Mononuclear cell (primary cell): ENCODE data around the gene CPED1. TPM values are rescaled to one million over a fixed set of nuclear protein-coding genes. Genes with fewer than 3 reads are reported as not detected.
A peak's percentile ranks its signal among the peaks of the same experiment; 100 is the strongest.

Experiments
- H3K27me3 ChIP-seq: 2 replicates; pipeline ENCODE4 v1.6.0; 2011; ENCODE audit warnings: low read length, control low read depth; ENCODE audit not compliant: insufficient read depth
- H3K4me1 ChIP-seq: 2 replicates; pipeline ENCODE4 v1.5.1; 2011; ENCODE audit warnings: mild to moderate bottlenecking, low read length, control low read depth; ENCODE audit not compliant: insufficient read depth
- H3K4me3 ChIP-seq: 2 replicates; pipeline ENCODE4 v1.5.1; 2011; ENCODE audit warnings: mild to moderate bottlenecking, low read length, moderate library complexity
- H3K9me3 ChIP-seq: 2 replicates; pipeline ENCODE4 v1.5.1; 2011; ENCODE audit warnings: low read depth, mild to moderate bottlenecking, control low read depth, low read length
- total RNA-seq: library from RNA; depleted of rRNA; stranded (reverse); fragments of >200 nt; gene quantifications from one replicate; pipeline ENCODE4 v1.2.3, GENCODE V29; 2012

Gene CPED1
- 4.6 TPM for total RNA-seq

GRCh38 chr7:120988591-120989256, at the start of gene CPED1:
TSS of gene CPED1 (plus strand) at chr7:120988711. CDS start at chr7:120989622, 911 bp downstream.
- Histone ChIP-seq H3K4me1 (peaks cover 23% of the 10 kb centered on the region), H3K9me3 (no peaks in the 10 kb centered on the region), H3K4me3 (peak within 1 kb of the TSS; percentile 28), H3K27me3 (peaks cover 35% of the 10 kb centered on the region)

- Histone ChIP-seq H3K27me3 (no peaks in the 10 kb centered on the region), H3K4me3 (no peak overlapping the region), H3K9me3 (no peaks in the 10 kb centered on the region), H3K4me1 (no peaks in the 10 kb centered on the region)
Measured at GRCh38 chr7:120939345-120939744, 49.2 kb upstream of the CPED1 start.

DNA sequence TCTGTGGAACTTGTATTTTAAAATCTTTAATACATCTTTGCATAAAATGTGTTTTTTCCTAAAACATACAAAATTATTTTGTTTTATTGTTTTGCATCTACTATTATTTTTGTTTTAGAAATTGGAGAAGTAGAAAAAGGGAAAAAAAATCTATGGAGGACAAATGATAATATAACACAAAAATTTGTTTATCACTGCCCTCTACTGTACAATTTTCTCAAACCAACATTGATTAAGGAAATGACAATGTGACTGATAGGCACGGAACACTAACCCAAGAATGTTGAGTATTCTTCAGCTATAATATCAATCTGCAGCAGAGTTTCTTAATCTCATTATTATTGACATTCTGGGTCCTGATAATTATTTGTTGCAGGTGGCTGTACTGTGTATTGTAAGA, 47.4 kb upstream of the CPED1 start:
- no peaks in the 10 kb centered on the region for H3K4me1 ChIP-seq
- H3K4me3 ChIP-seq, result no peak overlapping the region
- H3K27me3 ChIP-seq, result no peaks in the 10 kb centered on the region

GRCh38 chr7:120941856-120942255, 46.7 kb upstream of the CPED1 start:
- H3K4me1 ChIP-seq, result no peaks in the 10 kb centered on the region
- no peaks in the 10 kb centered on the region for H3K9me3 ChIP-seq
- H3K4me3 ChIP-seq, result no peak overlapping the region

More for the DNA sequence above, 47.4 kb upstream of the CPED1 start:
- no peaks in the 10 kb centered on the region for H3K9me3 ChIP-seq

DNA sequence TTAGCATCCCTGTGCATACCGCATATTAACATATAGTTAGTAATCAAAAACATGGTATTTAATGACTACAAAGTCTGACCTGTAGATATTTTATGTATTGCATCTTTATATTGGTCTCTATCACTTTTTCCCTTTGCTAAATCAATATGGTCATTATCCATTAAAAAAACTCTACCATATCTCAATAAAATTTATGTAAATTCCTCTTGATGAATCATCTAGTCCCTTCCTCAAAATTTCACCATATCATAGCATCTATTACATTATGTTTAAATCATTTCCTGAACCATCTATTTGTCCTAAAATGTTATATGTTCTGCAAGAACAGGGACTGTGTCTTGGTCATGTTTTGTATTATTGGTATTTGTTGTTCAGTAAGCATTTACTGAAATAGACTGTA, 45.6 kb upstream of the CPED1 start:
- Histone ChIP-seq H3K4me1 (no peaks in the 10 kb centered on the region), H3K4me3 (no peak overlapping the region), H3K27me3 (peaks cover 4% of the 10 kb centered on the region), H3K9me3 (no peaks in the 10 kb centered on the region)

More at GRCh38 chr7:120941856-120942255, 46.7 kb upstream of the CPED1 start:
- peaks cover 4% of the 10 kb centered on the region for H3K27me3 ChIP-seq

- no peak overlapping the region for H3K4me3 ChIP-seq
- H3K4me1 ChIP-seq, result peaks cover 8% of the 10 kb centered on the region
- peaks cover 4% of the 10 kb centered on the region for H3K27me3 ChIP-seq
- no peaks in the 10 kb centered on the region for H3K9me3 ChIP-seq
Measured at GRCh38 chr7:120944826-120945562, 43.5 kb upstream of the CPED1 start.

- Histone ChIP-seq H3K4me3 (no peak overlapping the region), H3K4me1 (peaks cover 18% of the 10 kb centered on the region), H3K9me3 (no peaks in the 10 kb centered on the region), H3K27me3 (peaks cover 4% of the 10 kb centered on the region)
Measured at GRCh38 chr7:120947980-120948379, 40.5 kb upstream of the CPED1 start.

DNA sequence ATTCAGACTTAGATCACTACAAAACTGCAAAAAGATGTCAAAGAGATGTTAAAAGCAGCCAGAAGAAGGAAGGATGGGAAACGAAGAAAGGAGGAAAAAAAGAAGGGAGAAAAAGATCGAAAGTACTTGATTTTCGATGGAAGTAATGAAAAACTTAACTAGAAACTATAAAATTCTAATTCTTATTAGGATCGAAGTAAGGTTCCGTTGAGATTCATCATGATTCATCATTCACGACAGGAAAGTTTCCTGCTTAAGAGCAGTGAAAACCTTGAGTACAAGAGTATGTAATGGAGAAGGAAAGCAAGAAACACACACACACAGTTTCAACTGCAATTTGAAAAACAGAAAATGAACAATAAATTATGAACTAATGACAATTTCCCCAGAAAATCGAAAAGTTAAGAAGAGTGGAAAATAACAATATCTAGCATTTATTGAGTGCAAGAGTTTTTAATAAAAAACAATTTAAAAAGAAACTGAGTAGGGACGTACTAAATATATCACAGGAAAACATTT, 39.1 kb upstream of the CPED1 start:
- Histone ChIP-seq H3K9me3 (no peaks in the 10 kb centered on the region), H3K27me3 (peaks cover 4% of the 10 kb centered on the region)

DNA sequence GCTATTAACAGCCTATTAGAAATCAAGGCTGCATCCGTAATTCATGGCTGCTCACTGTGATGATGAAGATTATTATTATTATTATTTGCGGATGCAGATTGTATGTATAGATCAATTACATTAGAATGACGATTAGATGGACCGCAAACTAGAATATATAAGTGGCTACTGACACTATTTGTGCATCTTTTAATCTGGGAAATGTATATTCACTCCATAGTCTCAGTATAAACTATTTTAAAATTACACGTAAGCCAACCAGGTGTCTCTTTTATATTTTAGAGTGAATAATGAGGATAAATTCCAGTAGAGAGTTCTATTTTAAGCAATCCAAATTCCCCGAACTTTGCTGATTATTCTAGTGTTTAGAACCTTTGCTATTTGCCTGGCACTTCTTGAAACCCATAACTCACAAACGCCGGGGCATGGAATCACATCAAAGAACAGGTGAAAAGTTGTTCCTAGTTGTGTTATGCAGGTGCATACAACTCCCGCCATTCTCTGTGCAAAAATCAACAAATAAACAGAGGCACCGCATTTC, 38.4 kb upstream of the CPED1 start:
- Histone ChIP-seq H3K27me3 (peaks cover 4% of the 10 kb centered on the region), H3K4me1 (peaks cover 18% of the 10 kb centered on the region), H3K4me3 (peak overlapping the region; percentile 77), H3K9me3 (no peaks in the 10 kb centered on the region)

More for the DNA sequence above, 39.1 kb upstream of the CPED1 start:
- Histone ChIP-seq H3K4me1 (peaks cover 18% of the 10 kb centered on the region), H3K4me3 (peak overlapping the region; percentile 77)

- Histone ChIP-seq H3K9me3 (no peaks in the 10 kb centered on the region), H3K4me1 (peaks cover 18% of the 10 kb centered on the region), H3K27me3 (peaks cover 4% of the 10 kb centered on the region), H3K4me3 (peak within 1 kb of the TSS; percentile 77)
Measured at GRCh38 chr7:120950539-120951308, 37.8 kb upstream of the CPED1 start, which contains the start of gene ING3. TSS of gene ING3 (plus strand) at chr7:120950777. CDS start at chr7:120950897, 120 bp downstream.

- Histone ChIP-seq H3K4me1 (peaks cover 18% of the 10 kb centered on the region), H3K9me3 (no peaks in the 10 kb centered on the region), H3K4me3 (peak overlapping the region; percentile 77), H3K27me3 (peaks cover 2% of the 10 kb centered on the region)
Measured at GRCh38 chr7:120951309-120951699, 37.2 kb upstream of the CPED1 start.

GRCh38 chr7:120951826-120952225, 36.7 kb upstream of the CPED1 start:
- Histone ChIP-seq H3K27me3 (no peaks in the 10 kb centered on the region), H3K9me3 (no peaks in the 10 kb centered on the region), H3K4me1 (peaks cover 18% of the 10 kb centered on the region), H3K4me3 (no peak overlapping the region)

DNA sequence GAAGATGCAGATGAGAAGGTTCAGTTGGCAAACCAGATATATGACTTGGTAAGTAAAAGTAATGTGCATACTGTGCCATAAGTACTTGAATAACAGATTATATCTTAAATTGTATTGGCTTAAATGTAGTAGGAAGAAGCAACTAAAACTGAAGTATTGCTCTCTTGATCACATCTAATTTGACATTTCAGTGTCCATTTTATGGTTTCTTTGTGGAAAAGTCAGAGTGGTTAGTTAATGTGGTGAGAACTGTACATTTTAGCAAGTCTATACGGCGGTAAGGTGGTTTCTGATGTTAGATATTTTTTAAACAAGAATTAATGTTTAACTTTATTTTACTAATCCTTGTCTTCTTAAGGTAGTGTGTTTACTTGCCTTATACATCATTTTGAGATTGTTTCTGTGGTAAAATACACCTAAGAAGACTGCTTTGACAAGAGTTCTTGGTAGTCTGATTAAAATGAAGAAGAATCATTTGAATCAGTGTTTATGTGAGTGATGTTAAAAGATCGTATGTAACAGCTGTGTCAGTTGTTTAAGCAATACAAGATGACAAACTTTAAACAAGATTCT, 32.8 kb upstream of the CPED1 start:
- Histone ChIP-seq H3K4me1 (peaks cover 10% of the 10 kb centered on the region), H3K9me3 (no peaks in the 10 kb centered on the region), H3K27me3 (no peaks in the 10 kb centered on the region), H3K4me3 (no peak overlapping the region)

DNA sequence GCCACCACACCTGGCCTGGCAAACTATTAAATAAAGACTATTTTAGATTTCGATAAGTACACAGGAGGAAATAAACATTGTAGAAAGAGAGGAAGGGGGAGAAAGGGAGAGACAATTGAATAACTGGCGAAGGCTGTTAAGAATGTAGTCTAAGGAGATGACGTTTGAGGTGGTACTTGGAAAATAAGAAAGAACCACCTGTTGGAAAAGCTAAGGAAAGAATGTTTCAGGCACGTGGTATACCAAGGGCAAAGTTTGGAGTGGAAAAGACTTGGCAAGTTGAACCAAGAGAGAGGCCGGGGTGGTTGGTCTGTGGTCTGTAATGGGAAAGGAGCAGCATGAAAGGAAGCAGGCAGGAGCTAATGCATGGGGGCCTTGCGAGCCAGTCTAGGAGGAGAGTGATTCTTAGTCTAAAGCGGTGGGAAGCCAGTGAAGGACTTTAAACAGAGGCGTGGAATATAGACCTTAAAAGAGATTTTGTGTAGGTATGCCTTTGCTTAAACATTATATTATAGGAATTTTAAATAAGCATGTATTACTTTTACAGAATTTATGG, 28.5 kb upstream of the CPED1 start:
- no peaks in the 10 kb centered on the region for H3K4me1 ChIP-seq
- no peaks in the 10 kb centered on the region for H3K9me3 ChIP-seq
- no peak overlapping the region for H3K4me3 ChIP-seq
- no peaks in the 10 kb centered on the region for H3K27me3 ChIP-seq
